Transverse colon (tissue), 4 donors: Measurements from ENCODE around the gene FHAD1. TPM values are rescaled to one million over a fixed set of nuclear protein-coding genes. Genes with fewer than 3 reads are reported as not detected.

Source experiments
- DNase-seq: peaks from one replicate; pipeline ENCODE4 v3.0.0-alpha.2; 2019
- H3K27ac ChIP-seq, 4 donors: fragments of 200-600 bp; sonication (generic); 2 replicates each; pipeline ENCODE4 v1.5.1; 2016 to 2018; ENCODE audit warnings: inconsistent platforms in 4 of 4
- H3K27me3 ChIP-seq: fragments of 200-600 bp; sonication (generic); 2 replicates; pipeline ENCODE4 v1.5.1; 2017; ENCODE audit warnings: inconsistent platforms
- H3K36me3 ChIP-seq, 4 donors: fragments of 200-600 bp; sonication (generic); 2 replicates each; pipeline ENCODE4 v1.5.1; 2017 to 2019; ENCODE audit warnings: inconsistent platforms in 4 of 4
- H3K4me1 ChIP-seq, 4 donors: fragments of 200-600 bp; sonication (generic); 2 replicates each; pipeline ENCODE4 v1.5.1; 2017 to 2020; ENCODE audit warnings: inconsistent platforms in 4 of 4
- H3K4me3 ChIP-seq, 4 donors: fragments of 200-600 bp; sonication (generic); 1 replicate in 1 of 4; 2 replicates in 3 of 4; pipeline versions ENCODE4 v1.5.1 to v1.6.1; 2017 to 2019; ENCODE audit warnings: inconsistent platforms in 4 of 4
- H3K9me3 ChIP-seq, 2 donors: fragments of 200-600 bp; sonication (generic); 2 replicates each; pipeline ENCODE4 v1.5.1; 2017 to 2019; ENCODE audit warnings: inconsistent platforms in 2 of 2
- EP300 ChIP-seq: sonication (generic); formaldehyde crosslinking; IDR thresholded peaks from one replicate; pipeline ENCODE4 v1.6.1; 2017; ENCODE audit warnings: antibody characterized with exemption, low read depth
- POLR2A ChIP-seq: fragments of 450-650 bp; IDR thresholded peaks from one replicate; pipeline ENCODE4 v1.6.1; 2016; ENCODE audit warnings: antibody characterized with exemption, mild to moderate bottlenecking, moderate library complexity
- POLR2AphosphoS5 ChIP-seq, 3 donors: sonication (generic); formaldehyde crosslinking; IDR thresholded peaks; one replicate each; pipeline ENCODE4 v1.6.1; 2016; ENCODE audit warnings: antibody characterized with exemption in 3 of 3
- WGBS, 2 donors: methylation state at CpG; one replicate each; pipeline ENCODE4 v1.1.5; 2018; ENCODE audit warnings: low coverage in 1 of 2; 5-methylcytosine and 5-hydroxymethylcytosine counted together
- in situ Hi-C, 4 donors: fragments of 200-750 bp; cut with MboI; loops; one replicate each; pipeline versions ENCODE4 v1.15.0 to v1.15.1; 2017; ENCODE audit warnings: low sequenced_read_pairs in 3 of 4, low pct_ligation_motif_present in 1 of 4, low pct_unique_long_range_greater_than_20kb in 1 of 4
- intact Hi-C: fragments of 100-400 bp; cut with DNase I; formaldehyde crosslinking; loops from one replicate; pipeline ENCODE4 v1.15.1; 2023; ENCODE audit warnings: low total_unique reads
- total RNA-seq, 4 donors: library from RNA; depleted of rRNA; stranded (reverse); fragments of >200 nt; gene quantifications; one replicate each; pipeline ENCODE4 v1.1.0, GENCODE V29; 2016
- TF ChIP-seq, protein P1 (sequence below), 5 experiments: fragments of 200-600 bp in 3 of 5; fragments of 450-650 bp in 2 of 5; sonication (generic) in 3 of 5; IDR thresholded peaks; 1 replicate in 2 of 5; 2 replicates in 3 of 5; pipeline ENCODE4 v1.5.1; 2016 to 2017; ENCODE audit warnings: antibody characterized with exemption in 5 of 5, inconsistent platforms in 3 of 5, mild to moderate bottlenecking in 2 of 5, moderate library complexity in 1 of 5

FHAD1 gene
- total RNA-seq, 4 donors from 2014 or later: 0.75 to 0.82 TPM; not detected in 2

- peaks cover 7 to 42% (median 21%) of the 10 kb centered on the region in 4 donors for H3K4me1 ChIP-seq
- intact Hi-C loops (no loop called here), in situ Hi-C loops (no loop called here)
- TF ChIP-seq POLR2A (no peak), POLR2AphosphoS5 (IDR thresholded peaks at IDR 0.05) (no peak), EP300 (no peak)
- TF ChIP-seq, protein P1, sequence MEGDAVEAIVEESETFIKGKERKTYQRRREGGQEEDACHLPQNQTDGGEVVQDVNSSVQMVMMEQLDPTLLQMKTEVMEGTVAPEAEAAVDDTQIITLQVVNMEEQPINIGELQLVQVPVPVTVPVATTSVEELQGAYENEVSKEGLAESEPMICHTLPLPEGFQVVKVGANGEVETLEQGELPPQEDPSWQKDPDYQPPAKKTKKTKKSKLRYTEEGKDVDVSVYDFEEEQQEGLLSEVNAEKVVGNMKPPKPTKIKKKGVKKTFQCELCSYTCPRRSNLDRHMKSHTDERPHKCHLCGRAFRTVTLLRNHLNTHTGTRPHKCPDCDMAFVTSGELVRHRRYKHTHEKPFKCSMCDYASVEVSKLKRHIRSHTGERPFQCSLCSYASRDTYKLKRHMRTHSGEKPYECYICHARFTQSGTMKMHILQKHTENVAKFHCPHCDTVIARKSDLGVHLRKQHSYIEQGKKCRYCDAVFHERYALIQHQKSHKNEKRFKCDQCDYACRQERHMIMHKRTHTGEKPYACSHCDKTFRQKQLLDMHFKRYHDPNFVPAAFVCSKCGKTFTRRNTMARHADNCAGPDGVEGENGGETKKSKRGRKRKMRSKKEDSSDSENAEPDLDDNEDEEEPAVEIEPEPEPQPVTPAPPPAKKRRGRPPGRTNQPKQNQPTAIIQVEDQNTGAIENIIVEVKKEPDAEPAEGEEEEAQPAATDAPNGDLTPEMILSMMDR (IDR thresholded peaks at IDR 0.05): no peak
- no peaks in the 10 kb centered on the region for H3K36me3 ChIP-seq
- H3K27me3 ChIP-seq: no peaks in the 10 kb centered on the region
- WGBS, 2 donors: 71 to 77% methylated on average over 4 to 9 of the region's 9 CpGs
- DNase-seq: no peak
- no peak overlapping the region for H3K4me3 ChIP-seq
- H3K9me3 ChIP-seq: no peaks in the 10 kb centered on the region
- no peak overlapping the region for H3K27ac ChIP-seq
These were observed 40.3 kb downstream of the FHAD1 start for GRCh38 chr1:15287035-15287979.

DNA sequence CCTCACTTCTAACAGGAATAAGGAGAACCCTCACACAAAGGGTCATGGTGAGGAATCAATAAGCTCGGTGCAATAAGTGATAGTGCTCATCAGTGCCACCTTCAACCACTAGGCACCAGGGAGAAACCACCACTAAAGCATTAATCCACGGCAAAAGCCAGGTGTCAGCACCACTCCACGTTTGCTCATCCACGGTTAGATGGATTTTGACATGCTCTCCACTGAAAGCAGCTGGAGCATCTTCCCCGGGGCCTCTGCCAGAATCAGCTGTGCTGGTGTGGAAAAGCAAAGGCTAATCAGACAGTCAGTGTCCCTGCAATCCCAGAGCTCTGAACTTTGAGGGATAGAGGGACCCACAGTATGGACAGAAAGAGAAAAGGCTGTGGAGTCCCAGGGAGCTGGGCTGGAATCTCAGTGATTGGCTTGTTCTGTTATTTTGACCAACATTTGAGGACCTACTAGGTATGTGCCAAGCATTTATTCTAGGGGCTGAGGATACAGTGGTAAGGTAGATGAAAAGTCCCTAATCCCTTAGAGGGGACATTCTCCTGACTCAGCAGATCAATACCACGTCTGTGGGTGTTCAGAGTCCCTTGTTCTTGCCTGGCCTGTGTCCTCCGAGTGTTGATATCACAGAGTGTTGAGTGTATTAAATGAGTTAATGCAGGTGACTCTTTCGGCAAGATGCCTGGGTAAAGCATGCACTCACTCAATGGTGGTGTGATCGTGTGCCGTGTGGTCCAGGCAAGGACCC, 41.3 kb downstream of the FHAD1 start:
- 79 to 100% methylated on average over 1 to 10 of the region's 10 CpGs for WGBS, 2 donors
- H3K4me1 ChIP-seq: peaks cover 7 to 33% (median 18%) of the 10 kb centered on the region in 4 donors
- H3K27ac ChIP-seq: no peak overlapping the region
- H3K4me3 ChIP-seq: no peak overlapping the region
- H3K27me3 ChIP-seq: no peaks in the 10 kb centered on the region
- TF ChIP-seq POLR2A: no peak
- TF ChIP-seq EP300: no peak
- TF ChIP-seq, protein P1 (IDR thresholded peaks at IDR 0.05): peak in 1 of 5 experiments; percentile 21
- TF ChIP-seq POLR2AphosphoS5 (IDR thresholded peaks at IDR 0.05): no peak
- H3K36me3 ChIP-seq: no peaks in the 10 kb centered on the region
- in situ Hi-C loops (no loop called here), intact Hi-C loops (no loop called here)
- H3K9me3 ChIP-seq: no peaks in the 10 kb centered on the region
- DNase-seq: no peak

GRCh38 chr1:15289251-15289651, 42.2 kb downstream of the FHAD1 start:
- no peak for DNase-seq
- Histone ChIP-seq H3K4me3 (no peak overlapping the region), H3K36me3 (no peaks in the 10 kb centered on the region), H3K4me1 (peaks cover 0 to 24% (median 9%) of the 10 kb centered on the region in 4 donors), H3K27me3 (no peaks in the 10 kb centered on the region), H3K9me3 (no peaks in the 10 kb centered on the region), H3K27ac (no peak overlapping the region)
- 80% methylated on average over 14 of the region's 14 CpGs; no CpG with 5 or more reads in 1 of the 2 donors for WGBS, 2 donors
- TF ChIP-seq POLR2AphosphoS5 (IDR thresholded peaks at IDR 0.05) (no peak), POLR2A (no peak), EP300 (no peak)
- TF ChIP-seq, protein P1 (IDR thresholded peaks at IDR 0.05): no peak
- intact Hi-C loops (no loop called here), in situ Hi-C loops (no loop called here)

DNA sequence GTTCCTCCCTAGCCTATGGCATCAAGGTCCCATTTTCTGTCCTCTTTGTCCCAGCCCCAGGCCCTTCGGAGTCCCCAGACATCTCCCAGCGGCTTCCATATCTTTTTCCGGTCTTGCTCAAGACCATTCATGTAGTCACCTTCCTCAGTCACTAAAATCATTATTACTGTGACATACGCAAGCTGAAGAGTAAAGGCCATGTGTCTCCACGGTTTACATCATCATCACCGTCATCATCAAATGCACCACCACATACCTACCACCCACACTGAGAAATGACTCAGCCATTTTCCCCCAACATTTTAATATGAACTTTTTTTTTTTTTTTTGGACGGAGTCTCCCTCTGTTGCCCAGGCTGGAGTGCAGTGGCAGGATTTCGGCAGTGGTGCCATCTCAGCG, 43.4 kb downstream of the FHAD1 start:
- H3K4me3 ChIP-seq: no peak overlapping the region
- intact Hi-C loops (no loop called here), in situ Hi-C loops (no loop called here)
- H3K4me1 ChIP-seq: peaks cover 0 to 13% (median 4%) of the 10 kb centered on the region in 4 donors
- DNase-seq: no peak
- 79 to 82% methylated on average over 3 to 9 of the region's 9 CpGs for WGBS, 2 donors
- no peaks in the 10 kb centered on the region for H3K27me3 ChIP-seq
- no peaks in the 10 kb centered on the region for H3K9me3 ChIP-seq
- H3K27ac ChIP-seq: no peak overlapping the region
- TF ChIP-seq EP300: no peak
- no peak for TF ChIP-seq POLR2A
- no peak for TF ChIP-seq POLR2AphosphoS5 (IDR thresholded peaks at IDR 0.05)
- TF ChIP-seq, protein P1 (IDR thresholded peaks at IDR 0.05): no peak
- no peaks in the 10 kb centered on the region for H3K36me3 ChIP-seq
